ENCODE measurements around the gene YWHAG.
A peak's percentile ranks its signal among the peaks of the same experiment; 100 is the strongest.

Gene YWHAG

GRCh38 chr7:76381814-76382213, 23.0 kb upstream of the YWHAG start:
- Histone ChIP-seq H3K4me1 (ENCODE audit: control insufficient read depth, low read length) (peaks cover 28% of the 10 kb centered on the region), H3K36me3 (ENCODE audit: control insufficient read depth, low read length) (no peaks in the 10 kb centered on the region)

GRCh38 chr7:76380623-76380966, 21.8 kb upstream of the YWHAG start:
- Histone ChIP-seq H3K27me3 (ENCODE audit: control insufficient read depth, low read length) (peaks cover 5% of the 10 kb centered on the region; the same call in 1 of the 2 replicates), H3K4me1 (ENCODE audit: control insufficient read depth, low read length) (peaks cover 28% of the 10 kb centered on the region), H3K4me2 (ENCODE audit: low read length) (peak overlapping the region; percentile 87), H3F3A (ENCODE audit: control insufficient read depth, insufficient read depth) (peaks cover 7% of the 10 kb centered on the region; the same call in 1 of the 2 replicates), H3K9me3 (ENCODE audit: control insufficient read depth, insufficient read depth, low read length) (no peaks in the 10 kb centered on the region), H3K36me3 (ENCODE audit: control insufficient read depth, low read length) (no peaks in the 10 kb centered on the region), H3K79me2 (ENCODE audit: control insufficient read depth, low read length) (no peaks in the 10 kb centered on the region), H4K20me1 (ENCODE audit: control insufficient read depth, insufficient read depth, low read depth, low read length) (no peaks in the 10 kb centered on the region), H3K9me2 (replicated peaks; ENCODE audit: control insufficient read depth, low read length) (no peaks in the 10 kb centered on the region), H3K4me3 (ENCODE audit: low read length) (peak overlapping the region; percentile 75), H3K27ac (ENCODE audit: low read depth, low read length) (no peak overlapping the region)
- TF ChIP-seq EZH2phosphoT487 (IDR thresholded peaks at IDR 0.05; ENCODE audit: borderline replicate concordance, low read length), result no peak

More at GRCh38 chr7:76381814-76382213, 23.0 kb upstream of the YWHAG start:
- H3K9me3 ChIP-seq (ENCODE audit: control insufficient read depth, insufficient read depth, low read length), result no peaks in the 10 kb centered on the region
- no peak overlapping the region for H3K27ac ChIP-seq (ENCODE audit: low read depth, low read length)
- H3F3A ChIP-seq (ENCODE audit: control insufficient read depth, insufficient read depth), result peaks cover 7% of the 10 kb centered on the region; the same call in 1 of the 2 replicates
- no peaks in the 10 kb centered on the region for H4K20me1 ChIP-seq (ENCODE audit: control insufficient read depth, insufficient read depth, low read depth, low read length)
- no peak for TF ChIP-seq EZH2phosphoT487 (IDR thresholded peaks at IDR 0.05; ENCODE audit: borderline replicate concordance, low read length)
- H3K27me3 ChIP-seq (ENCODE audit: control insufficient read depth, low read length), result peaks cover 5% of the 10 kb centered on the region; the same call in 1 of the 2 replicates
- H3K4me2 ChIP-seq (ENCODE audit: low read length), result no peak overlapping the region
- H3K9me2 ChIP-seq (replicated peaks; ENCODE audit: control insufficient read depth, low read length), result no peaks in the 10 kb centered on the region
- no peaks in the 10 kb centered on the region for H3K79me2 ChIP-seq (ENCODE audit: control insufficient read depth, low read length)
- H3K4me3 ChIP-seq (ENCODE audit: low read length), result no peak overlapping the region

GRCh38 chr7:76377186-76377918, 18.6 kb upstream of the YWHAG start:
- Histone ChIP-seq H3K27ac (ENCODE audit: low read depth, low read length) (no peak overlapping the region), H3K36me3 (ENCODE audit: control insufficient read depth, low read length) (no peaks in the 10 kb centered on the region), H4K20me1 (ENCODE audit: control insufficient read depth, insufficient read depth, low read depth, low read length) (no peaks in the 10 kb centered on the region), H3K27me3 (ENCODE audit: control insufficient read depth, low read length) (peaks cover 20% of the 10 kb centered on the region; the same call in 1 of the 2 replicates), H3K79me2 (ENCODE audit: control insufficient read depth, low read length) (no peaks in the 10 kb centered on the region), H3K4me2 (ENCODE audit: low read length) (peak overlapping the region; percentile 58), H3K4me3 (ENCODE audit: low read length) (peak overlapping the region; percentile 45), H3K4me1 (ENCODE audit: control insufficient read depth, low read length) (peaks cover 28% of the 10 kb centered on the region), H3F3A (ENCODE audit: control insufficient read depth, insufficient read depth) (peaks cover 7% of the 10 kb centered on the region; the same call in 1 of the 2 replicates), H3K9me2 (replicated peaks; ENCODE audit: control insufficient read depth, low read length) (no peaks in the 10 kb centered on the region), H3K9me3 (ENCODE audit: control insufficient read depth, insufficient read depth, low read length) (no peaks in the 10 kb centered on the region)
- TF ChIP-seq CTCF (IDR thresholded peaks at IDR 0.05; ENCODE audit: low read depth, low read length, poor library complexity, severe bottlenecking) (no peak), EZH2phosphoT487 (IDR thresholded peaks at IDR 0.05; ENCODE audit: borderline replicate concordance, low read length) (no peak)

GRCh38 chr7:76375251-76375650, 16.5 kb upstream of the YWHAG start:
- Histone ChIP-seq H3K4me3 (ENCODE audit: low read length) (no peak overlapping the region), H3K36me3 (ENCODE audit: control insufficient read depth, low read length) (no peaks in the 10 kb centered on the region), H3K9me2 (replicated peaks; ENCODE audit: control insufficient read depth, low read length) (no peaks in the 10 kb centered on the region), H3K79me2 (ENCODE audit: control insufficient read depth, low read length) (no peaks in the 10 kb centered on the region), H3F3A (ENCODE audit: control insufficient read depth, insufficient read depth) (no peaks in the 10 kb centered on the region; the same call in 1 of the 2 replicates), H3K27me3 (ENCODE audit: control insufficient read depth, low read length) (peaks cover 25% of the 10 kb centered on the region; the same call in 1 of the 2 replicates), H3K9me3 (ENCODE audit: control insufficient read depth, insufficient read depth, low read length) (no peaks in the 10 kb centered on the region), H4K20me1 (ENCODE audit: control insufficient read depth, insufficient read depth, low read depth, low read length) (0 out of 2 replicates have a peak, but pooled peaks cover 4% of the 10 kb centered on the region), H3K4me1 (ENCODE audit: control insufficient read depth, low read length) (peaks cover 25% of the 10 kb centered on the region), H3K4me2 (ENCODE audit: low read length) (no peak overlapping the region), H3K27ac (ENCODE audit: low read depth, low read length) (no peak overlapping the region)
- TF ChIP-seq EZH2phosphoT487 (IDR thresholded peaks at IDR 0.05; ENCODE audit: borderline replicate concordance, low read length), result no peak
- TF ChIP-seq CTCF (IDR thresholded peaks at IDR 0.05; ENCODE audit: low read depth, low read length, poor library complexity, severe bottlenecking), result no peak

Measured in DOHH2 (cell line).